Frontal cortex (tissue), 4 donors: ENCODE data around the gene FXN. TPM values are rescaled to one million over a fixed set of nuclear protein-coding genes. Genes with fewer than 3 reads are reported as not detected.

Source experiments
- DNase-seq, 2 donors: peaks; one replicate each; pipeline ENCODE4 v3.0.0; 2012; ENCODE audit warnings: low spot score in 2 of 2
- FAIRE-seq: peaks from 2 replicates; lab custom pipeline; 2012; peaks lifted over from hg19 to GRCh38; lab: Jason Lieb, UNC
- small RNA-seq: library from RNA; depleted of rRNA; stranded (forward); fragments of <200 nt; gene quantifications from one replicate; pipeline ENCODE3, GENCODE V24; 2014
- total RNA-seq: library from RNA; depleted of rRNA; stranded (reverse); fragments of >200 nt; gene quantifications from one replicate; pipeline ENCODE4 v1.2.3, GENCODE V29; 2014
- donor health status: control.
- donor health status: control.
- donor health status: control.

FXN gene
- total RNA-seq, 1 donor from 2014 or later = 2.0 TPM

- FAIRE-seq (no peak), DNase-seq (no peak)
Observed at GRCh38 chr9:69130456-69131441, 95.2 kb downstream of the FXN start.

GRCh38 chr9:69131682-69132081, 96.1 kb downstream of the FXN start:
- no peak for DNase-seq

GRCh38 chr9:69132361-69132760, 96.8 kb downstream of the FXN start:
- DNase-seq (no peak), FAIRE-seq (no peak)

More at GRCh38 chr9:69131682-69132081, 96.1 kb downstream of the FXN start:
- FAIRE-seq = no peak

GRCh38 chr9:69134412-69134811, 98.9 kb downstream of the FXN start:
- FAIRE-seq = no peak

GRCh38 chr9:69136185-69136584, 100.6 kb downstream of the FXN start:
- peak; percentile 66 for FAIRE-seq
- DNase-seq = no peak

More at GRCh38 chr9:69134412-69134811, 98.9 kb downstream of the FXN start:
- no peak for DNase-seq

GRCh38 chr9:69136779-69137178, 101.2 kb downstream of the FXN start:
- no peak for FAIRE-seq

GRCh38 chr9:69137311-69137710, 101.8 kb downstream of the FXN start:
- FAIRE-seq (no peak), DNase-seq (no peak)

More at GRCh38 chr9:69136779-69137178, 101.2 kb downstream of the FXN start:
- no peak for DNase-seq

- no peak for DNase-seq
- no peak for FAIRE-seq
Observed at GRCh38 chr9:69139596-69139995, 104.0 kb downstream of the FXN start.

GRCh38 chr9:69140123-69140735, 104.7 kb downstream of the FXN start:
- FAIRE-seq (no peak), DNase-seq (no peak)

GRCh38 chr9:69141851-69142250, 106.3 kb downstream of the FXN start:
- no peak for DNase-seq
- no peak for FAIRE-seq

GRCh38 chr9:69143291-69143690, 107.7 kb downstream of the FXN start:
- DNase-seq (no peak), FAIRE-seq (no peak)

GRCh38 chr9:69145144-69145715, 109.7 kb downstream of the FXN start:
- FAIRE-seq (no peak), DNase-seq (no peak)

- no peak for FAIRE-seq
- DNase-seq = no peak
Observed at GRCh38 chr9:69147041-69147834, 111.7 kb downstream of the FXN start.

- DNase-seq = no peak
- no peak for FAIRE-seq
Observed at GRCh38 chr9:69149321-69149807, 113.8 kb downstream of the FXN start.

Small RNA genes within 50 kb of the gene (small RNA-seq; reads per million reads assigned to genes)
- not detected for gene AL162730.1

Other genes starting within 250 kb of the FXN start
- not detected for gene PRKACG, start 21.6 kb upstream of the FXN start, total RNA-seq
- gene TJP2, start 138.5 kb downstream of the FXN start, total RNA-seq = 5.7 TPM